ENCODE results near the gene ATP2B2.

DNA sequence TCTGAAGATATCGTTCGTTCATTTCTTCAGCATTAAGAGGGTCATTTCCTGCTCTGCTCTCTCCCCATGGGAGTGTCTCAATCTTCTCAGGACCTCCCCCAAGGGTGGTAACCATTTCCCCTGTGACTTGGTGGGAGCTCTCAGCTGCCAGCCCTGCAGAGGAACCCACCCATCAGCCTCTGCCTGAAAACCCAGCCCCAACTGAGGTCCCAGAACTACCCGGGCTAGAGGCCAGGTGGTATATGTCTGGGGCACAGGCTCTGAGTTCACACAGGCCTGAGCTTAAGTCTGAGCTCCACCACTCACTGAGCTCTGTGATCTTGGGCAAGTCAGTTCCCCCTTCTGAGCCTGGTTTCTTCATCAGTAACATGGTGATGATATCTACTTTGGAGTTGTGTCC lies 10.0 kb upstream of the ATP2B2 start:
- TF ChIP-seq CTCF (conservative IDR thresholded peaks at IDR 0.05; ENCODE audit: low read length) (no peak), EZH2phosphoT487 (IDR thresholded peaks at IDR 0.05; ENCODE audit: borderline replicate concordance) (no peak)

Data from Loucy (cell line).